ENCODE data around the gene APOL3. TPM values are rescaled to one million over a fixed set of nuclear protein-coding genes. Genes with fewer than 3 reads are reported as not detected.
A peak's percentile ranks its signal among the peaks of the same experiment; 100 is the strongest.

The APOL3 gene
- total and polyA plus RNA-seq, 2 of the 13 experiments (the other 11 are each of a cell fraction or from before 2014, with no cell fraction given): 3.8 to 5.4 TPM

- no peak for TF ChIP-seq ZNF558 (CRISPR knock-in tag; IDR thresholded peaks at IDR 0.05; ENCODE audit: borderline replicate concordance)
Measured at GRCh38 chr22:36156515-36157419, 3.8 kb downstream of the APOL3 start (continued).

- ATAC-seq: peak; percentile 46
- FAIRE-seq: no peak
- DNase-seq (ENCODE audit: low spot score): no peak
- WGBS (ENCODE audit: low lambda C conversion rate): under 1% methylated on average over 8 of the region's 8 CpGs
- H3K9ac ChIP-seq (ENCODE audit: insufficient read depth, low read depth, low read length): peak overlapping the region; percentile 67
- TSS peak; percentile 50 for BruUV-seq (replicated peaks)
- H3K27me3 ChIP-seq (ENCODE audit: control insufficient read depth in 1 of 2, insufficient read depth in 2 of 2, low read length in 2 of 2): peaks cover 0 to 4% of the 10 kb centered on the region in 2 experiments; a peak in 1 of 5 replicates
- in situ Hi-C loops (cut with HindIII; ENCODE audit: extremely low pct_ligation_motif_present, low pct_unique_long_range_greater_than_20kb): no loop called here
- H3K79me2 ChIP-seq (ENCODE audit: insufficient read depth, low read length): no peaks in the 10 kb centered on the region
- ChIA-PET CTCF (ENCODE audit: low intra/inter-chr PET ratio, low total read pairs) (no interaction called here), POLR2A (interaction anchor here (0.7 to 2.3 kb wide), 5 partner anchors 8 to 96 kb away, joined by 3 to 8 read pairs (median 5); partner anchors contain the start of genes APOL1 and APOL2)
- no peaks in the 10 kb centered on the region for H4K20me1 ChIP-seq (ENCODE audit: insufficient read depth, low read length)
- peaks cover 8% of the 10 kb centered on the region; the same call in 1 of the 2 replicates for H3K9me3 ChIP-seq (ENCODE audit: low read length)
- intact Hi-C loops (cut with micrococcal nuclease; ENCODE audit: unreplicated experiment): no loop called here
- peak overlapping the region; percentile 85 for H3K4me2 ChIP-seq (ENCODE audit: low read depth, low read length)
- H2AFZ ChIP-seq (ENCODE audit: low read length): peak overlapping the region; percentile 64
- H3K27ac ChIP-seq (ENCODE audit: extremely low read length, insufficient read depth, low read length): peak overlapping the region; percentile 64
- peak overlapping the region; percentile 75 to 81 (median 76) for H3K4me3 ChIP-seq (replicated peaks in 1 of 3; ENCODE audit: insufficient read depth in 1 of 3, low read depth in 2 of 3, low read length in 3 of 3)
- H3K36me3 ChIP-seq (replicated peaks in 1 of 2; ENCODE audit: control insufficient read depth in 1 of 2, insufficient read depth in 2 of 2, low read length in 2 of 2): no peaks in the 10 kb centered on the region
- peaks cover 84% of the 10 kb centered on the region for H3K4me1 ChIP-seq (ENCODE audit: insufficient read depth, low read length)
- TF ChIP-seq ZNF335 (CRISPR knock-in tag; IDR thresholded peaks at IDR 0.05) (no peak), ONECUT2 (CRISPR knock-in tag; IDR thresholded peaks at IDR 0.05) (peak; percentile 25; the same call in 1 of the 2 replicates), POGK (CRISPR knock-in tag; conservative IDR thresholded peaks at IDR 0.05) (no peak), XRCC5 (optimal IDR thresholded peaks at IDR 0.05; ENCODE audit: low read length) (no peak), SATB2 (CRISPR knock-in tag; IDR thresholded peaks at IDR 0.05) (no peak), ZNF275 (CRISPR knock-in tag; IDR thresholded peaks at IDR 0.05; ENCODE audit: borderline replicate concordance) (no peak), ZNF740 (CRISPR knock-in tag; IDR thresholded peaks at IDR 0.05) (no peak; the same call in 1 of the 2 replicates), MNT (IDR thresholded peaks at IDR 0.05) (no peak), ZNF605 (CRISPR knock-in tag; IDR thresholded peaks at IDR 0.05) (no peak), ZNF10 (CRISPR knock-in tag; IDR thresholded peaks at IDR 0.05; ENCODE audit: borderline replicate concordance, low read depth) (no peak), GTF2F1 (IDR thresholded peaks at IDR 0.05; ENCODE audit: low read length) (no peak)
Measured at GRCh38 chr22:36156119-36156514, 4.4 kb downstream of the APOL3 start.

Data from HepG2 (cell line).